ENCODE measurements around the gene PCDH10.

DNA sequence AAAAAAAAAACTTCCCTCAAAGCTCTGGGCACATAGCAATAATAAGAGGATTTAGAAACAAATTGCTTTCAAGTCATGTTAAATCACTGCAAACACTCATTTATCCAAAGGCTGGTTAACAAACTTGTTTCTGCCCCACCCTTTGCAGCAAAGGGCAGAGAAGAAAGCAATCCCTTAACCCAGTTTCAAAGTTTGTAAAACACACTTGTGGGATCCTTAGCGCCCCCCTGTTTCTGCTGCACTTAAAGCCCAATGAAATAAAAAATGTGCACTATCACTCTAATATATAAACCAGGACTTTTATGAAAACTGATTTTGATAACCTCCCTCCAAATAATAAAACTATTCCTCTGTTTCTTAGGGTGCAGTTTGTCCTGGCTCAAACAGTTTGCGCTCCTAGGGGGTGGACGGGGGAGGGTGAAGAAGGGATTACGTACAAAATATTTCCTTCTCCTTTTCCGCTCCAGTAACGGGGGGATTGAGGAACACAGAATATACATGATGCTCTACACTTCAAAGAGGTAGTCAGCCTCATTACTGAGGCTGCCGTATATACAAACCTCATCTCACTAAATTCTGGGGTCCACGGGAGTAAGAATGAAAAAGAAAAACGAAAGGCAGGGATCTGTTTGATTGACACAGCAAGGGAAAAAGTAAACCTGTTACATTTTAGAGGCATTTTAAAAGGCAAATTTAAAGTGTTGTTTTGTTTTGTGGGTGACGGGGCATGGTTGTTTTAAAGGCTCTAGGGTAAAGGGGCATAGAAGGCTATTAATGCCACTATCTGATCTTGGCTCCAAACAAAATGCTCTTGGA, 3.1 kb upstream of the PCDH10 start:
- TF ChIP-seq, protein P1, sequence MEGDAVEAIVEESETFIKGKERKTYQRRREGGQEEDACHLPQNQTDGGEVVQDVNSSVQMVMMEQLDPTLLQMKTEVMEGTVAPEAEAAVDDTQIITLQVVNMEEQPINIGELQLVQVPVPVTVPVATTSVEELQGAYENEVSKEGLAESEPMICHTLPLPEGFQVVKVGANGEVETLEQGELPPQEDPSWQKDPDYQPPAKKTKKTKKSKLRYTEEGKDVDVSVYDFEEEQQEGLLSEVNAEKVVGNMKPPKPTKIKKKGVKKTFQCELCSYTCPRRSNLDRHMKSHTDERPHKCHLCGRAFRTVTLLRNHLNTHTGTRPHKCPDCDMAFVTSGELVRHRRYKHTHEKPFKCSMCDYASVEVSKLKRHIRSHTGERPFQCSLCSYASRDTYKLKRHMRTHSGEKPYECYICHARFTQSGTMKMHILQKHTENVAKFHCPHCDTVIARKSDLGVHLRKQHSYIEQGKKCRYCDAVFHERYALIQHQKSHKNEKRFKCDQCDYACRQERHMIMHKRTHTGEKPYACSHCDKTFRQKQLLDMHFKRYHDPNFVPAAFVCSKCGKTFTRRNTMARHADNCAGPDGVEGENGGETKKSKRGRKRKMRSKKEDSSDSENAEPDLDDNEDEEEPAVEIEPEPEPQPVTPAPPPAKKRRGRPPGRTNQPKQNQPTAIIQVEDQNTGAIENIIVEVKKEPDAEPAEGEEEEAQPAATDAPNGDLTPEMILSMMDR (IDR thresholded peaks at IDR 0.05) = no peak
- TF ChIP-seq POLR2A (IDR thresholded peaks at IDR 0.05) = no peak

All from right lobe of liver (tissue), 4 donors.